Sigmoid colon (tissue), 7 donors: Measurements from ENCODE around the gene UPK1A. TPM values are rescaled to one million over a fixed set of nuclear protein-coding genes. Genes with fewer than 3 reads are reported as not detected.
"Not testable (repeated sequence)": the region's sequence is repeated elsewhere in the genome, so short reads cannot be mapped to it uniquely, and the experiment has no call there.

Experiments
- DNase-seq: peaks from one replicate; pipeline ENCODE4 v3.0.0-alpha.2; 2019
- H3K27ac ChIP-seq, 4 donors: fragments of 200-600 bp; sonication (generic); one replicate each; pipeline ENCODE4 v1.5.1; 2016 to 2019; ENCODE audit warnings: mild to moderate bottlenecking in 1 of 4
- H3K27me3 ChIP-seq, 3 donors: fragments of 200-600 bp; sonication (generic); one replicate each; pipeline ENCODE4 v1.5.1; 2019; ENCODE audit warnings: mild to moderate bottlenecking in 1 of 3
- H3K36me3 ChIP-seq, 4 donors: fragments of 200-600 bp; sonication (generic); one replicate each; pipeline ENCODE4 v1.5.1; 2016 to 2019
- H3K4me1 ChIP-seq, 4 donors: fragments of 200-600 bp; sonication (generic); one replicate each; pipeline ENCODE4 v1.5.1; 2017 to 2019
- H3K4me3 ChIP-seq, 4 donors: fragments of 200-600 bp; sonication (generic); one replicate each; pipeline ENCODE4 v1.5.1; 2017 to 2019; ENCODE audit warnings: mild to moderate bottlenecking in 2 of 4, moderate library complexity in 1 of 4
- H3K9me3 ChIP-seq, 4 donors: fragments of 200-600 bp in 3 of 4; sonication (generic) in 3 of 4; one replicate each; pipeline versions ENCODE4 v1.5.1 to v1.6.1; 2013 to 2019
- EP300 ChIP-seq, 4 donors: sonication (generic); formaldehyde crosslinking; IDR thresholded peaks; one replicate each; pipeline ENCODE4 v1.6.1; 2017; ENCODE audit warnings: antibody characterized with exemption in 4 of 4
- POLR2A ChIP-seq, 2 donors: fragments of 450-650 bp; IDR thresholded peaks; one replicate each; pipeline ENCODE4 v1.6.1; 2016; ENCODE audit warnings: antibody characterized with exemption in 2 of 2, mild to moderate bottlenecking in 2 of 2, moderate library complexity in 2 of 2
- POLR2AphosphoS5 ChIP-seq, 4 donors: sonication (generic); formaldehyde crosslinking; IDR thresholded peaks; one replicate each; pipeline ENCODE4 v1.6.1; 2017; ENCODE audit warnings: antibody characterized with exemption in 4 of 4
- WGBS, 2 donors: extraction: QIAGEN DNeasy Blood & Tissue Kit; methylation state at CpG; one replicate each; pipeline ENCODE4 v1.1.7; 2013; 5-methylcytosine and 5-hydroxymethylcytosine counted together
- intact Hi-C: fragments of 100-400 bp; cut with DNase I; formaldehyde crosslinking; loops from one replicate; pipeline ENCODE4 v1.15.1; 2023
- polyA plus RNA-seq, 3 donors: library from polyadenylated mRNA; stranded (reverse); fragments of 200-250 nt; gene quantifications; one replicate each; pipeline ENCODE4 v1.2.3, GENCODE V29; 2013
- total RNA-seq, 4 donors: library from RNA; depleted of rRNA; stranded (reverse); fragments of >200 nt; gene quantifications; one replicate each; pipeline ENCODE4 v1.1.0, GENCODE V29; 2016
- TF ChIP-seq, protein P1 (sequence below), 4 experiments: fragments of 450-650 bp in 3 of 4; fragments of 200-600 bp in 1 of 4; IDR thresholded peaks; one replicate each; pipeline ENCODE4 v1.5.1; 2016 to 2019; ENCODE audit warnings: antibody characterized with exemption in 4 of 4, mild to moderate bottlenecking in 3 of 4, moderate library complexity in 2 of 4
- donor health status: healthy with polysubstance abuse.
- donor health status: Bipolar disorder and iron deficiency.
- donor health status: healthy.

Gene UPK1A
- total and polyA plus RNA-seq, 7 donors, result 0.55 TPM; not detected in 6

DNA sequence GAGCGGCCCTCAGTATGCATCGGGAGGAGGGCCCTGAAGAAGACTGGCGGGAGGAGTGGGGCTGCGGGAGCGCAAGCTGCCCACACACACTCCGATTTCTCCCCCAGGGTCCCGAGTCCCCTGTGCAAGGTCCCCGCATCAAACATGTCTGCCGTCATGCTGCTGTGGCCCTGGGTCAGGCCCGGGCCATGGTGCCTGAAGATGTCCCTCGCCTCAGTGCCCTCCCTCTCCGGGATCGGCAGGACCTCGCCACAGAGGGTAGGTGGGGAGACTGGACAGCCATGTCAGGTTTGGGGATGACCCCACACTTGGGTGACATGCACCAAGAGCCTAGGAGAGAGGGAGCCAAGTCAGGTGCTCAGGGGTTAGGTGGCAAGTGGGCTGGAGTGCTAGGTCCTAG, 56.1 kb downstream of the UPK1A start:
- intact Hi-C loops, result no loop called here
- no peak for TF ChIP-seq EP300 (IDR thresholded peaks at IDR 0.05)
- TF ChIP-seq POLR2AphosphoS5 (IDR thresholded peaks at IDR 0.05), result no peak
- TF ChIP-seq, protein P1, sequence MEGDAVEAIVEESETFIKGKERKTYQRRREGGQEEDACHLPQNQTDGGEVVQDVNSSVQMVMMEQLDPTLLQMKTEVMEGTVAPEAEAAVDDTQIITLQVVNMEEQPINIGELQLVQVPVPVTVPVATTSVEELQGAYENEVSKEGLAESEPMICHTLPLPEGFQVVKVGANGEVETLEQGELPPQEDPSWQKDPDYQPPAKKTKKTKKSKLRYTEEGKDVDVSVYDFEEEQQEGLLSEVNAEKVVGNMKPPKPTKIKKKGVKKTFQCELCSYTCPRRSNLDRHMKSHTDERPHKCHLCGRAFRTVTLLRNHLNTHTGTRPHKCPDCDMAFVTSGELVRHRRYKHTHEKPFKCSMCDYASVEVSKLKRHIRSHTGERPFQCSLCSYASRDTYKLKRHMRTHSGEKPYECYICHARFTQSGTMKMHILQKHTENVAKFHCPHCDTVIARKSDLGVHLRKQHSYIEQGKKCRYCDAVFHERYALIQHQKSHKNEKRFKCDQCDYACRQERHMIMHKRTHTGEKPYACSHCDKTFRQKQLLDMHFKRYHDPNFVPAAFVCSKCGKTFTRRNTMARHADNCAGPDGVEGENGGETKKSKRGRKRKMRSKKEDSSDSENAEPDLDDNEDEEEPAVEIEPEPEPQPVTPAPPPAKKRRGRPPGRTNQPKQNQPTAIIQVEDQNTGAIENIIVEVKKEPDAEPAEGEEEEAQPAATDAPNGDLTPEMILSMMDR (IDR thresholded peaks at IDR 0.05), result no peak
- no peak for TF ChIP-seq POLR2A (IDR thresholded peaks at IDR 0.05)
- peaks cover 50 to 80% (median 58%) of the 10 kb centered on the region in 4 donors for H3K36me3 ChIP-seq
- peaks cover 0 to 19% (median 15%) of the 10 kb centered on the region in 4 donors for H3K4me1 ChIP-seq
- no peak overlapping the region for H3K27ac ChIP-seq
- no peaks in the 10 kb centered on the region for H3K9me3 ChIP-seq
- no peak for DNase-seq
- no peak overlapping the region for H3K4me3 ChIP-seq
- no peaks in the 10 kb centered on the region for H3K27me3 ChIP-seq
- WGBS, 2 donors, result 95 to 96% methylated on average over 14 of the region's 14 CpGs

DNA sequence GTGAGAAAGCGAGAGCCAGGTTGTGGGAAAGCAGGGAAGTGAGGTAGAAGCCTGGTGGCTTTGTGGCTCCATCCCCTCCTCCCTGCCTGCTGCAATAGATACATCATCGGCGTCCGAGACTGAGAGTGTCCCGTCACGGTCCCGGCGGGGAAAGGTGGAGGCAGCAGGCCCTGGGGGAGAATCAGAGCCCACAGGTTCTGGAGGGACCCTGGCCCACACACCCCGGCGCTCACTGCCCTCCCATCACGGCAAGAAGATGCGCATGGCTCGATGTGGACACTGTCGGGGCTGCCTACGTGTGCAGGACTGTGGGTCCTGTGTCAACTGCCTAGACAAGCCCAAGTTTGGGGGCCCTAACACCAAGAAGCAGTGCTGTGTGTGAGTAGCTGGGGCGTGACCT, 56.6 kb downstream of the UPK1A start:
- Histone ChIP-seq H3K36me3 (peaks cover 54 to 85% (median 62%) of the 10 kb centered on the region in 4 donors), H3K4me3 (no peak overlapping the region), H3K9me3 (no peaks in the 10 kb centered on the region), H3K4me1 (peaks cover 0 to 19% (median 15%) of the 10 kb centered on the region in 4 donors), H3K27ac (no peak overlapping the region), H3K27me3 (no peaks in the 10 kb centered on the region)
- TF ChIP-seq POLR2A (IDR thresholded peaks at IDR 0.05) (no peak), POLR2AphosphoS5 (IDR thresholded peaks at IDR 0.05) (no peak), EP300 (IDR thresholded peaks at IDR 0.05) (no peak)
- intact Hi-C loops, result no loop called here
- WGBS, 2 donors, result 95 to 96% methylated on average over 16 of the region's 16 CpGs
- DNase-seq, result no peak

DNA sequence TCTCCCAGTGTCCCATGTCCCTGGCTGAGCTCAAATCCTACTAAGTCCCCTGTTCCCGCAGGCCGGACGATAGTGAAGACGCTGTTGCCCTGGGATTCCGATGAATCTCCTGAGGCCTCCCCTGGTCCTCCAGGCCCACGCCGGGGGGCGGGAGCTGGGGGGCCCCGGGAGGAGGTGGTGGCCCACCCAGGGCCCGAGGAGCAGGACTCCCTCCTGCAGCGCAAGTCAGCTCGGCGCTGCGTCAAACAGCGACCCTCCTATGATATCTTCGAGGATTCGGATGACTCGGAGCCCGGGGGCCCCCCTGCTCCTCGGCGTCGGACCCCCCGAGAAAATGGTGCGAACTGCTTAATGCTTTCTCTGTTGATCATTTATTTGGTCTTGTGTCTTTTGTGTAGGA, 57.4 kb downstream of the UPK1A start:
- TF ChIP-seq POLR2A (IDR thresholded peaks at IDR 0.05) (no peak), POLR2AphosphoS5 (IDR thresholded peaks at IDR 0.05) (no peak), EP300 (IDR thresholded peaks at IDR 0.05) (no peak)
- TF ChIP-seq, protein P1 (IDR thresholded peaks at IDR 0.05), result no peak
- intact Hi-C loops, result no loop called here
- no peak for DNase-seq
- Histone ChIP-seq H3K4me1 (peaks cover 0 to 15% (median 13%) of the 10 kb centered on the region in 4 donors), H3K4me3 (no peak overlapping the region), H3K27me3 (no peaks in the 10 kb centered on the region), H3K9me3 (no peaks in the 10 kb centered on the region), H3K27ac (no peak overlapping the region), H3K36me3 (peaks cover 57 to 92% (median 70%) of the 10 kb centered on the region in 4 donors)
- 96 to 97% methylated on average over 24 of the region's 24 CpGs for WGBS, 2 donors

DNA sequence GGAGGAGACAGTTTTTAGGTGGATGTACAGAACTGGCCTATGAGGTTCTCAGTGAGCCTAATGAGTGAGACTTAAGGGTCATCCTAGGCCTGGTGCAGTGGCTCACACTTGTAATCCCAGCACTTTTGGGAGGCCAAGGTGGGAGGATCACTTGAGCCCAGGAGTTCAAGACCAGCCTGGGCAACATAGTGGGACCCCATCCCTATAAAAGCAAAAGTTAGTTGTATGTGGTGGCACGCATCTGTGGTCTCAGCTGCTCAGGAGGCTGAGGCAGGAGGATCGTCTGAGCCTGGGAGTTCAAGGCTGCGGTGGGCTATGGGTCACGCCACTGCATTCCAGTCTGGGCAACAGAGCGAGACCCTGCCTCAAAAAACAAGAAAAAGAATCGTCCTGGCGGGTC, 57.8 kb downstream of the UPK1A start:
- H3K9me3 ChIP-seq, intact Hi-C loops, H3K27ac ChIP-seq, DNase-seq, H3K4me1 ChIP-seq, H3K27me3 ChIP-seq, H3K4me3 ChIP-seq: not testable (repeated sequence)
- WGBS, 2 donors, result 96% methylated on average over 7 of the region's 7 CpGs
- H3K36me3 ChIP-seq, result peaks cover 57 to 97% (median 74%) of the 10 kb centered on the region in 4 donors

DNA sequence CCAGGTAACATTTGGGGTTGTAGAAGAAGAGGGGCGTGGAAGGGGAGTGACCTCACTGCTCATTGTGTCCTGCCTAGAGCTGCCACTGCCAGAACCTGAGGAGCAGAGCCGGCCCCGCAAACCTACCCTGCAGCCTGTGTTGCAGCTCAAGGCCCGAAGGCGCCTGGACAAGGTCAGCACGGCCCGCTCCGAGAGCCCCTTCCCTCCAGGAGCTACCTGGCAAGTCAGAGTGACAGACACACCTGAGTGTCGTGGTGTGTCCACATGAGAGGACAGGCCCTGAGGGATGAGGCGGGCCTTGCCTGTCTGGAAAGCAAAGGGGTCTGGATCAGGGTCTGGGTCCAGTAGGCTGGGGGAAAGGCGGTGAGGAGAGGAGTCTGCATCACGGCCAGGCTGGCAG, 58.2 kb downstream of the UPK1A start:
- peaks cover 61 to 100% (median 79%) of the 10 kb centered on the region in 4 donors for H3K36me3 ChIP-seq
- WGBS, 2 donors, result 97 to 99% methylated on average over 12 of the region's 12 CpGs

More for the DNA sequence above, 58.2 kb downstream of the UPK1A start:
- TF ChIP-seq, protein P1 (IDR thresholded peaks at IDR 0.05), result no peak
- no peak for TF ChIP-seq EP300 (IDR thresholded peaks at IDR 0.05)
- no peak for TF ChIP-seq POLR2A (IDR thresholded peaks at IDR 0.05)
- no peak for TF ChIP-seq POLR2AphosphoS5 (IDR thresholded peaks at IDR 0.05)
- Histone ChIP-seq H3K27me3 (no peaks in the 10 kb centered on the region), H3K27ac (no peak overlapping the region), H3K9me3 (no peaks in the 10 kb centered on the region), H3K4me3 (no peak overlapping the region), H3K4me1 (peaks cover 0 to 6% (median 4%) of the 10 kb centered on the region in 4 donors)
- no peak for DNase-seq
- intact Hi-C loops, result no loop called here
